Activated CD4-positive, alpha-beta T cell treated with anti-CD3 and anti-CD28 coated beads, Interleukin-2, Interleukin-6, amounts not matched to agents 100 ng/mL and 50 ng/mL, durations not matched to agents 16 hours and 8 hours (primary cell): ENCODE measurements around the gene TBCCD1.
"Not testable (repeated sequence)": the region's sequence is repeated elsewhere in the genome, so short reads cannot be mapped to it uniquely, and the experiment has no call there.

Experiments used
- DNase-seq: peaks from one replicate; pipeline ENCODE4 v3.0.0-alpha.2; 2020

Gene TBCCD1

DNA sequence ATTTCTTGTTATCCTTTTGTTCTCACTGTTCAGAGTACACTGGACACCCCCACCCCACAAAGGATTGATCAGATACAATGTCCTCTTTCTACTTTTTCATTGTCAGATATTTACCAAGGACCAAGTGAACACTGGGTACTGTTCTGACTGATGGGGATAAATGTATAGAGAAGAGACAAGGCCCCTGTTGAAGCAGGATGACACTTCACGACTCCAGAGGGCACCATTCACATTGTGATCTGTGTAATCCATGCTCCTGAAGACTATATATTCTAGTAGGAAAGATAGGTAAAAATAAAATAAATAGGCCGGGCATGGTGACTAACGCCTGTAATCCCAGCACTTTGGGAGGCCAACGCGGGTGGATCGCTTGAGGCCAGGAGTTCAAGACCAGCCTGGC lies 15.8 kb downstream of the TBCCD1 start:
- DNase-seq = no peak

DNA sequence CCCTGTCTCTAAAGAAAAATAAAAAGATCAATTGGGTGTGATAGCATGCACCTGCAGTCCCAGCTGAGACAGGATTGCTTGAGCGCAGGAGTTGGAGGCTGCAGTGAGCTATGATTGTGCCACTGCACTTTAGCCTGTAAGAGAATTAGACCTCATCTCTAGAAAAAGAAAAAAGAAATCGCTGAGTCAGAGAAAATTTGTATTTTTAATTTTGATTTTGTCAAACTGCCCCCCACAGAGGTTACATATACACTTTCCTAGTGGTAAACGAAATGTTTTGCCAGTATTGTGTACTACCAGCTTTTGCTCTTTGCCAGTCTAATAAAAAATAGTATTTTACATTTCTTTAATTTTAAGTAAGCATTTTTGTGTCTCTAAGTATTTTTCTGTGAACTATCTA lies 17.6 kb downstream of the TBCCD1 start:
- no peak for DNase-seq

DNA sequence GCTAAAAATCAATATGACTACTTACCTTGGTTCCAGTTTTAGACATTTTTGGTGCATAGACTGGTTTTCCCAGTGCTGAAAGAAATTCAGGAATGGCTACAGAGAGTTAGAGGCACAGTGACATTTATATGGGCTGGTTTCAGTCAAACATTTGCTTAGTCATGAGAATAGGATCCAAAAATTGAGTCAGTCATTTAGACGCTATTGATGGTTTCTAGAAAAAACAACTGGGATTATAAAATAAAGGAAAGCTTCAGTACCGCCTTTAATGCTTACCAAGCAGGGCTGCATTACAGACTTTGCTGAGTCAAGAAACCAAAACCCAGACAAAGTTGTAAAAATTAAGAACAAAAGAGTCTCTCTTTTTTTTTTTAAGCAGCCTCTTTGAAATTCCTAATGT lies 22.9 kb downstream of the TBCCD1 start, which contains the start of gene CRYGS:
Gene CRYGS (minus strand): TSS at position 100 of the 400 bp plus-strand sequence. CDS start 54 bp downstream, at position 46.
- DNase-seq = no peak

DNA sequence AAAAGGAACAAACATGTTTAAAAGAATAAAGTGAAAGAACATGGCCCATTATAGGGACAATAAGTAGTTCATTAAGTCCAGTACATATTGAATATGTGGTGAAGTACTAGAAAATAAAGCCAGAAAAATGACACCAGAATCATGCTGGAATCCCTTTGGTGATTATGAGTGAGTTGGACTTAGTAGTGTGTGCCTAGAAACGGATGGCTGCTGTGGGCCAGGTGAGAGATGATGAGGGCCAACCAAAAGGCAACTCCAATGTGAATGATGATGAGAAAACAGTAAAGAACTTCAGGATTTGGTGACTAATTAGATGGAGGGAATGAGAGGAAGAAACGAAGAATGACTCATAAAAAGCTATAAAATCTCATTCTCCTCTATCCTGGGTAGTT lies 26.3 kb downstream of the TBCCD1 start:
- DNase-seq = no peak

DNA sequence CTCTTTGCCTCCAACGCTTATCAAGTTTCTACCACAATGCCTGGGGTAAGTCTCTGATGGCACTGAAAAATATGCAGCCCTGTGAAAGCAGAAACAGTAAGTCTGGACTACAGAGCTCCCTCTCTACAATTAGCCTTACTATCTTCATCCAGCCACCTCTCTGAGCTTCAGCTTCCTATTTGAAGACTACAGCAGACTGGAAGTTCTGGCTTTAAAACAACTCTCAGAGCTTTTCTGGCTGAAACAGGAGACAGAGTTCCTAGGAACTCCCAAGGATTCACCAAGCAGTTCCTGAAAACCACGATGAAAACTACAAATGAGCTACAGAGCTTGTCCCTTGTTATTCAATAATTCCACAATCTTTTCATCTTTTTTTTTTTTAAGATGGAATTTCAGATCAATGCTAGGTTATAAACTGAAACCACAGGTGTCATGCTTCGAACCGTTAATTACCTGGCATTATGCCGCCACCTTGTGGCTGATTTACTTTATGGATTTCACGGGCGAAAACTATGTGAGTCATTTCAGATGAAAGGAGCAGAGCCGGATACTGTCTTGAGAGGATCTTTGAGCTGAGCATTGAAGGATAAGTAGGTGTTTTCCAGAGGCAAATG lies 26.8 kb downstream of the TBCCD1 start:
- peak; percentile 90 for DNase-seq

DNA sequence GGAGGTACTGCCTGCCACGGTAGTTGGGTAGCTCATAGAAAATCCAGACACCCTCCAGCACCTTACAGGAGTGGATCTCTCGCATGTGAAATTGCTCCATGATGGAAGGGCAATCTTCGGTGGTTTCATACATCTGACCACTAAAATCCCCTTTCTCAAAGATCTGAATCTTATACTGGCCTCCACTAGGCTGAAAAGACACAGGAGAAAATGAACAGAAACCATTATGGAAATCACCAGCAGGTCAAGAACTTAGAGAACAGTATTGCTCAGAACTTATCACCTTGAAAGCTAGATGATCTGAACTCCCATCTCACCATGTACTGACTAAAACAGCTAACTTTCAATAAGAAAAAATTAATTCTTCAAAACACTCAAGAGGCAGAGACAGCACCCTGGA lies 28.4 kb downstream of the TBCCD1 start:
- DNase-seq = peak; percentile 18

DNA sequence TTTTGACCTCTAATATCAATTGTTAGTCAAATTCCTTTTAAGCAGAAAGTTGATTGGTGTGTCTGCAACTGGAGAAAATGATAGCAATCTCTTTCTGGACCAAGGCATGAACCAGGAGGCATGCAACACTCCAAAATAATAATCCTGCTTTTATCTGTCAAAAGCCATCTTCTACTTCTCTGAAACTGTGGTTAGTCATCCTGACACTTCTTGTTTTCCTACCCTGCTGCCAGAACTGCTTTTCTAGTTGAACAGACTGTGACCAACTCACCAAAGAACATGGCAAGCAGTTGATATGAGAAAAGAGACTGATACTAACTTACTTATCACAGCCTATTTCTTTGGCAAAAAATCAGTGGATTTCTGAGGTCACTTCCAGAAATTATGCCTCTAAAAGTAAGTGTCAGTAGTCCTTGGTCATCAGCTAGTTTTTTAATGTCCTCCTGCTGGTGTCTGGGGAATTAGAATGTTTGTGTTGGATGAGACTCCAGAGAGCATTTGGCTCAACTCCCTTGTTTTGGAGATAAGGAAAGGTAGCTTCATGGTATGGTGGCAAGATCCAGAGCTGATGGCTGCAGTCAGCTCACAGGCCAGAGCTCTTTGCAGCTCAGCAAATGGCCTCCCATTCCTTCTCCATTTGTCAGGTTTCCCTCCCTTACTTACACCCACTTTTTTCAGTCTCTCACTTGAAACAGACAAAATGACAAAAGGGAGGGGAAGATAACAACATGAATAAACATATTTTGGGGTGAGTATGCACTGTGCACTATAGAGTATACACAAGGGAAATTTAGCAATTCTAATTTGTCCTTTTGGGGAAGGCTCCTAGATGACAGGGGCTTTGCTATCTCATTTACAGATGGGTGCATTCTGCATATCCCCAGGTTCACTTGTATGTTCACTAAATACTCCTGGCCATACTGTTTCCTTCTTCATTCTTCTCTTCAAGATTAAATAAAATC lies 30.0 kb downstream of the TBCCD1 start:
- peak; percentile 71 for DNase-seq

DNA sequence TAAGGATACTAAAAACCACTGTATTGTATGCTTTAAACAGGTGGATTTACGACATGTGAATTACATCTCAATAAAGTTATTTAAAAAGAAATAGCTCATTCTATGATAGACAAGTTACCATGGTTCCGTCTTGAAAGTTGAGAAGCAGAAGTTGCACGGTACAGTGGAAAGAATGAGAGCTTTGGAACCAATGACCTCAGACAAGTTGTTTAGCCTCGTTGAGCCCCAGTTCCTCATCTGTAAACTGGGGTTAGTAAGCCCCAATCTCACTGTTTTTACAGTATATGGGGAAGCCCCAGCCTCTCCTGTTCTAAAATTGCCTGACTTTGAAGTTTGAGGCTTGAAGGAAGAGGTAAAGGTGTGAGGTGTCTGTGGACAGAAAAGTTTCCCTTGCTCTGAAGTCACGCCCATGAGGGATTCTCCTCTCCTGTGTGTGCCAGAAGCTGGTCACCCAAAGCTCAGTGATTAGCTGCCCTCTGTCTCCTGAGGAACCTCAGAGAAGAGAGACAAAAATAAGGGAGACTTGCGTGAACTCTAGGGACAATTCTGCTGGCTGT lies 32.9 kb downstream of the TBCCD1 start:
- peak; percentile 83 for DNase-seq

DNA sequence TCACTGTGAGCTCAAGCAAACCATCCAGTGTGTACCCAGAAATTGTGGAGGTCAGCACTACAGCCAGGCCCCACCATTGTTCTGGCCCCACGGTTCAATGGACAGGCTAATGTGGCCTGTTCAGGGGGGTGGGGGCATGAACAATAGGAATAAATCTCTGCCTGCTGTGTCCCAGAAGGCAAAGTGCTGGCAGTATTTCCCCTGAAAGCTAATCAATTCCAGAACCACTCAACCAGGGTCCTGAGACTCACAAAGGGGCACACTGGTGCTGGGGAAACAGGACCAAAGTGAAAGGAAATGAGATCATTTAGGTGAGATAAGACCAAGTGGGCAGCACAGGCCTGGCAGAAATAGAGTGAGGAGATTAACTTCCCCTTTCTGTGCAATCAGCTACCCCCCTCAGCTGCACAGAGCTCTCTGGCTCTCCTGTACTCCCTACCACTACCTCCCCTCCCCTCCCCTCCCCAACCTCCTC lies 34.5 kb downstream of the TBCCD1 start:
- DNase-seq = peak; percentile 24

DNA sequence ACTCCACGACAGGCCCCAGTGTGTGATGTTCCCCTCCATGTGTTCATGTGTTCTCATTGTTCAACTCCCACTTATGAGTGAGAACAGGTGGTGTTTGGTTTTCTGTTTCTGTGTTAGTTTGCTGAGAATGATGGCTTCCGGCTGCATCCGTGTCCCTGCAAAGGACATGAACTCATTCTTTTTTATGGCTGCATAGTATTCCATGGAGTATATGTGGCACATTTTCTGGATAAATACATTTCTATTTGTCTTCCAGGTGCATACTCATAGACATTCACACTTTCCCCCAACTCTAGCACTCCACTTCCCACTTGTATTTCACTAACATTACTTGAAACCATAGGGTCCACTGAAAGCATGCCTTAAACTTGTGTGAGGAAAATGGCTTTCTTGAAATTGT lies 35.4 kb downstream of the TBCCD1 start:
- DNase-seq = not testable (repeated sequence)

DNA sequence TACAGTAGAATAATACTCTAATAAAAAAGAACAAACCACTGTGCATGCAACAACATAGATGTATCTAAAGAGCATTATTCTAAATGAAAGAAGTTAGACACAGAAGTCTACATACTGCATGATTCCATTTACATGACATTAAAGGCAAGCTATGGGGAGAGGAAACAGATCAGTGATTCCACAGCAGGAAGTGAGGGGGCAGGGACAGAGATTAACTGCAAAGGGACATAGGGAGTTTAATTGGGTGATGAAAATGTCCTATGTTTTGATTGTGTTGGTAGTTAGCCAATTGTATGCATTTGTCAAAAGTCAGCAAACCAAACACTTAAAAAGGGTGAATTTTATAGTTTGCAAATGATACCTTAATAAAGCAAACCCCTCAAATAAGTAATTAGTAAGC lies 36.7 kb downstream of the TBCCD1 start:
- no peak for DNase-seq

DNA sequence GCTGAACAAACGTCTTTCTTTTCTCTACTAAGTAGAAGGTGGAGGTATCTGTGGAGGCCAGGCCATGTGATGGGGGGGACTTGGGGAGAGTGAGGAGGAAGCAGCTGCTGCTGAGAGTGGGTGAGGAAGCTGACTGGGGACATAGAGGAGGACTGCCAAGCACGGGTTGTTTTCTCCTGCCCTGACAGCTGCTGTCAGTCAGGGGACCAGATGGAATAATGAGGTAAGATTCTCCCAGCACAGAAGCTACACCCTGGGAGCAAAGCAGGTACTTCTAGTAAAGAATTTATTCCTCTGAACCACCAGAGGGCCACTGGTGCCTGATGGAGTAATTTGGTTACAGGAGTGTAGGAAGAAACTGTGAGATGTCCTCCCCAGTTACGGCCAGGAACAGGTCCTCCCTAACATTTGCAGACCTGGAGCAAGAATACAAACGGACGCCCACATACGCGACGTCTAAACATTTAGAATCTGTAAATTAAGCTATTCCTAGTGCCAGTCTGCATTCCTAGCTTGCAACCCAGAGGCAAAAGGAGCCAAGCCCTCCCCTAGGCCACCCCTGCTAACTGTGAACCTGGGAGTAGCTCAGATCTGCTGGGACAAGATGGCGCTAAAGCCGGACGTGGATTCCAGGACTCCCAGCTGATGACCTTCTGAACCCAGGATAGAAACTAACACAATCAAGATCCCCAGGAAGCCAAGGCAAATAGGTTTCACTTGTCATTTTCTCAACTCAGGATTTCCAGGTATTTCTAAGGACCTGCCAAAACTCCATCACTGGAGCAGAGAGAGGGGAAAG lies 37.7 kb downstream of the TBCCD1 start:
- DNase-seq = no peak

DNA sequence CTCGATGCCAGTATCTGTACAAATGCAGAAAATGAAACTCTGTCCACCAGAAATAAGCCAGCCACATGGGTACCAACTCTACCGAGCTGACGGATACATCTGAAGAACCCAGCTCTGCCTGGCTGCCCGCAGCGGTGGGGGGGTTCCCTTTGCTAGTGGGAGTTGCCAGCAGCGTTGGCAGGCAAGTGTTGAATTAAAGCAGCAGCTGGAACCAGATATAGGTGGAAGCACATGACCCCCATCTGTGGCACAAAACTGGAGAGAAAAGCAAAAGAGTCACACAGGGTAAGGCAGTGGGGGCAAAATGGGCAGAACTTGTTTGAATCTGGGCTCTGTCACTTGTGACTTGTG lies 40.9 kb downstream of the TBCCD1 start:
- no peak for DNase-seq

DNA sequence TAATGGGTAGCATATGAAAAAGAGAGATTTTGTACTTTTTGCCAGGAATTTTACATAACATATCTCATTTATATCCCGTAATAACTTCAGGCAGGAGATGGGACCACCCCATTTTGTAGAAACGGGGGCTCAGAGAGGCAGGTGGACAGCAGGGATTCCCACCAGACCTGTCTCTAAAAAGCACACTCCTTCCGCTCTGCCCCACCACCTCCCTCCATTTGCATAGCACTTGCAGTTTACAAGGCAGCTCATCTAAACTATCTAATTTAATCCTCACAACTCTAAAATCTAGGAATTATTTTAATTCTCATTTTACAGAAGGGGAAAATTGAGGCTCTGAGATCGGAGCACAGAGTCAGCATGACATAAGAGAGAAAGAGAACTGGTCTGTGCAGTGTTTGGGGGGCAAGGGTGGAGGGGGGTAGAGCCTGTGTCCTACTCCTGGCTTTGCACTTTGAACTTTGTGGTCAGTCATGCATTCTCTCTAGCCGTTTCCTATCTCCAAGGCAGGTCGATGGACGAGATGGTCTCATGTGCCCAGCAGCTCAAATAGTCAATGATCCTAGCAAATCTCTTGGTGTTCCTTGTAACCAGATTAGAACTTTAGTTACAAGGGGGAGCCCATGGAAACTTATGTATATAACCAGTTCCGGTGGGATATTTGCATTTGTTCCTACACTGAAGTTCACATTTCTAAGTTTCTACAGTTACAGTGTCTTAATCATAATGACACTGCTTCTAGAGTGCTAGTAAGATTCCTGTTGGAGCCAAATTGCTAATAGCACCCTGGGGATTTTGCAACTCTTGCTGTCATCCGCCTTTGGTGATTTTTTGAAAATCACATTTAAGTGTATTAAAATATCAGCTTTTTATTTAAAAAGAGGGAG lies 41.5 kb downstream of the TBCCD1 start:
- no peak for DNase-seq

DNA sequence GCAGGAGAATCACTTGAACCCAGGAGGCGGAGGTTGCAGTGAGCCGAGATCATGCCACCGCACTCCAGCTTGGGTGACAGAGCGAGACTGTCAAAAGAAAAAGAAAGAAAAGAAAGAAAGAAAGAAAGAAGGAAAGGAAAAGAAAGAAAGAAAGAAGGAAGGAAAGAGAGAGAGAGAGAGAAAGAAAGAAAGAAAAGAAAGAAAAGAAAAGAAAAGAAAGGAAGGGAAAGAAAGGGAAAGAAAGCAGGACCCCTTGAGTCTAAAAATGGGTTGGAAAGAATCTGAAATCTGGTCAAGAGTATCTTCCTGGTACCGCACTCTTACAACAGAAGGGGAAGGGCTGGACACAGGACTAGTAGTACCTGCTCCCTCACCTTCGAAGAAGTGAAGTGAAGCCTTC lies 42.5 kb downstream of the TBCCD1 start:
- no peak for DNase-seq

DNA sequence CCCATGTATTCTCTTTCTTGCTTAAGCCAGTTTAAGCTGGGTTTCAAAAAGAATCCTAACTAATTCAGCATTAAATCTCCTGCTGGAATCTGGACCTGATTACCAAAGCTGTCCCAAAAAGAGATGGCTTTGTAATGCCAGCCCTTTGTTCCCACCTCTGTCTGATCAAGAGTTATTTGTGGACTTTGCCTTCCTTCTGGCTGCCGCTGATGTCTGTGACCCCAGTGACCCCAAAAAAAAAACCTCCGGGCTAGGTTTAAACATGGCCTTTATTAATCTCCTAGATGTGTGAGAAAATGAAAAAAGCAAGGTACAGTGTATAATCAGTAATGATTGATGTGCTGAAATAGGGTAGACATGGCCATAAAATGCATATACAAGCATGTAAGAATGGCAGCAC lies 43.7 kb downstream of the TBCCD1 start:
- DNase-seq = no peak

DNA sequence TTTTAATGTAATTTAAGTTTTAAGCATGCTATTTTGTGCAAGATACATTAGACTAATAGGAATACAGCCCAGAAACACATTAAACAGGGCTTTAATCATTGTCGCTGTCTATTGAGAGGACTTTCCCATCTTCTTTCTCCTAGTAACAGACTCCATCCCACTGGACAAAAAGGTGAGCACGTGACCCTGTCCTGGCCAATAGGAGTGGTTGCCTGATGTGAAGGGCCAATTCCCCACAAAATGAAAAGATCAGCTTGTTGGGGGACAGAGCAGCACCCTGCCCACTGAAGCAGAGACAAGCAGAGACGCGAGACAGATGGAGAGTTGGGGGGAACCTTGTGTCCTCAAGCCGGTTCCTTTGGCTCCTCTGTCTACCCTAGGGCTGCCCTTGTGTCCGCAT lies 44.1 kb downstream of the TBCCD1 start:
- no peak for DNase-seq

DNA sequence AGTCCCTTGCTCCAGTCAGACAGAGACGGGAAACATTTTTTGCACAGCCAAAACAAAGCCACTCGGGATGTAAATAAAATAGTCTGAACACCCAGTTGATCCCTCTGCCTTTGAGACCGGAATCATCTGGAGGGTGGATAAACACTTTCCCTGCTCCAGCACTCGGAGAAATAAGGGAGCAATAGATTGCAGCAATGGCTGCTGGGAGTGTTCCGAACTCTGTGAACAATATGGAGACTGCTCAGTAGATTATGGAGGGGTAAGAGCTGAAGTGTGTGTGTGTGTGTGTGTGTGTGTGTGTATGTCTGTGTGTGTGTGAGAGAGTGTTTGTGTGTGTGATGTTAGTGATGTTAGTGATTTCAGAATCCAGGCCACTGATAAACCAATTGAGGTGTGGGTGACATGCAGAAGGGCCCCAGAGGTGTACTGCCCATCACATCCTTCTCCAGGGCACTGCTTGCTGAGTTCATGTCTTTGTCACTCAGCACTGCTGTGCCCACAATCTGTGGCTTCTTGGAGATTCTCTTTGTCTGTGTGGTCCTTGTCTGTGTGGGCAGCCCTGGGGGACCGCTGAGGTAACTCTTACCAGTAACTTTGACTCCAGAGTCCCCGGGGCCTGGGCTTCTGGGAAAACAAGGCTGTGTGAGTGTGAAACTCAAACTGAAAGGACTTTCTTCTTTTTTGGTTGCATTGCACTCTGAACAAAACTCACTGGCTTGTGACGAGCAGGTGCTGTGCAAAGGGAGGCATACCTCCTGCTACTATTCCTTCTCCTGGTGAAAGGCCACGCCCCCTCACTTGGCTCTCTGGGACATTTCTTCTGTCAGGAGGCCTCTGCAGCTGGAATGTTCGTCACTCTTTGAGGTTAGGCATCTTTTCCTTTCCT lies 45.9 kb downstream of the TBCCD1 start:
- DNase-seq = peak; percentile 88

DNA sequence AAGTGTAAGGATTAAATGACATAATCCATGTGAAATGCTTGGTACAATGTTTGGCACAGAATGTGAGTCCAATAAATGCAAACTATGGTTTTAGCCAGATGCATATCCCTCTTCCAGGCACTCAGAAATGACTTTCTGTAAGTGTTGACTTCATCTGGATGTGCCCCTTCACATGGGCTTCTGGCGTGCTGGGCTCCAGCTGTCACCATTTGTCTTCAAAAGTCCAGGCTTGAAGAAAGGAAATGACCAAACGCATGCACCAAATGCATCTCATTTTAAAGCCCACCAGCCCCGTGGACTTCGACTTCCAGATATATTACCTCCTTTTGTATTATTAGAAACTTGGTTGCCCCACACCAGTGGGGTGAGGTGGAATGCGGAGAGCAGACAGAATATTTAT lies 46.7 kb downstream of the TBCCD1 start:
- no peak for DNase-seq

DNA sequence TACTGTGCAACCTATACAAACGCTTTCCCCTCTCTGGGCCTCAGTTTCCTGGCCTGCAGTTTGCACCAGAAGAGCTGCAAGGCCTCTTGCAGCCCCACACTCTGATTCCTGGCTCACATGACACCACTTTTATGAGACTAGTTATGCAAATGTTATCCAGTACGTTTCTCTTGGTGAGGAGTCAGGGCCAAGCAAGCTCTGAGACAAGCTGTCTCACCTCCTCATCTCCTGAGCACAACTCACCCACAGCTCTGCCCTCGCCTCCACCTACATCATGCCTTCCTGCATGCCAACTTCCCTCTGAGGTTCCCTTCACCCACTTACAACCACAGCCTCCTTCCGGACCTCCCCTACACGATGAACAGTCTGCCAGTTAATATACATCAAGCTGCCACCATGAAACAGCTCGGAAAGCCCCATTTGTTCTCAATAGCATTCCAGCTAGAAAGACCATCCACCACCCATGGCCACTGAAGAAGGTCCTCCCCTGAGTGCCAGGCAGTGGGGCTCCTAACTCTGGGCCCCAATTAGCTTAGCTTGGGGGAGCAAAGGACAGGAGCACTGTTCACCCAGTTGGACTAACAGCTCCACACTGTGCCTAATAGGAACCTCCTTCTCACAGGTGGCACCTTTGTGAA lies 48.0 kb downstream of the TBCCD1 start:
- peak; percentile 88 for DNase-seq
